Central memory CD4-positive, alpha-beta T cell (primary cell): ENCODE measurements around the gene LINGO1.

Experiments used
- DNase-seq: peaks from one replicate; pipeline ENCODE4 v3.0.0; 2022

Gene LINGO1

GRCh38 chr15:77589839-77590238 lies 42.9 kb downstream of the LINGO1 start:
- no peak for DNase-seq

- no peak for DNase-seq
Measured at GRCh38 chr15:77588126-77588525, 44.6 kb downstream of the LINGO1 start.

- DNase-seq, result no peak
Measured at GRCh38 chr15:77584691-77585090, 48.0 kb downstream of the LINGO1 start.

- DNase-seq, result no peak
Measured at GRCh38 chr15:77584201-77584600, 48.5 kb downstream of the LINGO1 start.

- DNase-seq, result no peak
Measured at GRCh38 chr15:77582763-77583162, 49.9 kb downstream of the LINGO1 start.

- no peak for DNase-seq
Measured at GRCh38 chr15:77581896-77582569, 50.7 kb downstream of the LINGO1 start.

GRCh38 chr15:77580996-77581682 lies 51.6 kb downstream of the LINGO1 start:
- no peak for DNase-seq

- no peak for DNase-seq
Measured at GRCh38 chr15:77579498-77580188, 53.1 kb downstream of the LINGO1 start.

GRCh38 chr15:77578641-77579372 lies 53.9 kb downstream of the LINGO1 start:
- DNase-seq, result no peak

GRCh38 chr15:77577366-77577950 lies 55.3 kb downstream of the LINGO1 start:
- DNase-seq, result no peak

- DNase-seq, result no peak
Measured at GRCh38 chr15:77576538-77576937, 56.2 kb downstream of the LINGO1 start.

GRCh38 chr15:77575203-77575934 lies 57.3 kb downstream of the LINGO1 start:
- DNase-seq, result no peak

GRCh38 chr15:77574521-77575202 lies 58.0 kb downstream of the LINGO1 start:
- no peak for DNase-seq

- no peak for DNase-seq
Measured at GRCh38 chr15:77573802-77574201, 58.9 kb downstream of the LINGO1 start.

- no peak for DNase-seq
Measured at GRCh38 chr15:77572186-77572585, 60.5 kb downstream of the LINGO1 start.

GRCh38 chr15:77571741-77572140 lies 61.0 kb downstream of the LINGO1 start:
- no peak for DNase-seq

GRCh38 chr15:77571181-77571580 lies 61.5 kb downstream of the LINGO1 start:
- DNase-seq, result no peak

- no peak for DNase-seq
Measured at GRCh38 chr15:77569729-77570125, 63.0 kb downstream of the LINGO1 start.

GRCh38 chr15:77568973-77569728 lies 63.6 kb downstream of the LINGO1 start:
- DNase-seq, result no peak
